GM03348 (cell line): ENCODE results near the gene IRF2BP2.

ENCODE experiments used
- DNase-seq: peaks from one replicate; pipeline ENCODE4 v3.0.0; 2012; ENCODE audit warnings: low spot score

The IRF2BP2 gene

GRCh38 chr1:234555390-234556024 lies 54.5 kb downstream of the IRF2BP2 start:
- no peak for DNase-seq

GRCh38 chr1:234554698-234555311 lies 55.2 kb downstream of the IRF2BP2 start:
- no peak for DNase-seq
